ENCODE results near the gene PACS1.

GRCh38 chr11:66231561-66231960, 161.5 kb downstream of the PACS1 start:
- no peak for TF ChIP-seq YY1 (IDR thresholded peaks at IDR 0.05; ENCODE audit: extremely low read depth, insufficient replicate concordance, low read depth, low read length)
- TF ChIP-seq POLR2A (IDR thresholded peaks at IDR 0.05; ENCODE audit: borderline replicate concordance, extremely low read depth, insufficient read depth, insufficient read length), result no peak
- no peak for TF ChIP-seq ATF3 (IDR thresholded peaks at IDR 0.05)
- TF ChIP-seq CTCF (IDR thresholded peaks at IDR 0.05 in 2 of 3, conservative IDR thresholded peaks at IDR 0.05 in 1 of 3; ENCODE audit: borderline replicate concordance in 1 of 3, insufficient read depth in 1 of 3, low read depth in 2 of 3, low read length in 2 of 3), result no peak
- TF ChIP-seq EZH2phosphoT487 (IDR thresholded peaks at IDR 0.05; ENCODE audit: borderline replicate concordance), result no peak

Data from HCT116 (cell line).